H1 (cell line): ENCODE data around the gene ZBTB8B. TPM values are rescaled to one million over a fixed set of nuclear protein-coding genes. Genes with fewer than 3 reads are reported as not detected.

Experiments used
- ASH2L ChIP-seq: fragments of 200-600, 300-600 bp; sonication (generic); IDR thresholded peaks from one replicate; pipeline ENCODE4 v1.7.1; 2017; ENCODE audit warnings: low read length
- CHD1 ChIP-seq: IDR thresholded peaks from 2 replicates; pipeline ENCODE4 v1.6.1; 2012; ENCODE audit warnings: low read depth, low read length, improper control_type of control experiment
- CHD2 ChIP-seq: IDR thresholded peaks from 2 replicates; pipeline ENCODE4 v1.6.1; 2012; ENCODE audit warnings: low read length, improper control_type of control experiment
- CHD7 ChIP-seq: fragments of 300-600 bp; sonication (generic); IDR thresholded peaks from 2 replicates; pipeline ENCODE4 v1.7.1; 2012; ENCODE audit warnings: low read length, moderate library complexity, mild to moderate bottlenecking, inconsistent platforms; ENCODE audit not compliant: insufficient replicate concordance
- CTBP2 ChIP-seq: IDR thresholded peaks from 2 replicates; pipeline ENCODE4 v1.7.0; 2011; ENCODE audit warnings: borderline replicate concordance, mild to moderate bottlenecking, moderate library complexity, mixed read lengths, low read length; ENCODE audit not compliant: insufficient read depth, insufficient read length
- E2F6 ChIP-seq: IDR thresholded peaks from 2 replicates; pipeline ENCODE4 v1.6.1; 2012; ENCODE audit warnings: inconsistent platforms
- KDM4A ChIP-seq: IDR thresholded peaks from one replicate; pipeline ENCODE4 v1.7.1; 2012; ENCODE audit warnings: low read depth, mild to moderate bottlenecking, moderate library complexity, low read length, inconsistent platforms; ENCODE audit not compliant: severe bottlenecking
- MAFK ChIP-seq: IDR thresholded peaks from 2 replicates; pipeline ENCODE4 v1.6.1; 2012; ENCODE audit warnings: low read depth, mild to moderate bottlenecking, improper control_type of control experiment, low read length
- POU5F1 ChIP-seq: IDR thresholded peaks from 2 replicates; pipeline ENCODE4 v1.6.1; 2011; ENCODE audit warnings: low read depth, mild to moderate bottlenecking, low read length, moderate library complexity
- TAF1 ChIP-seq: IDR thresholded peaks from 2 replicates; pipeline ENCODE4 v1.6.1; 2011; ENCODE audit warnings: mild to moderate bottlenecking, low read depth, low read length
- TCF12 ChIP-seq: IDR thresholded peaks from 2 replicates; pipeline ENCODE4 v1.6.1; 2011; ENCODE audit warnings: low read depth, mild to moderate bottlenecking, low read length
- polyA plus RNA-seq, 7 experiments: library from polyadenylated mRNA; depleted of rRNA in 3 of 7; stranded (reverse) in 5 of 7; unstranded in 2 of 7; fragments of >200 nt in 5 of 7; fragments of 200-250 nt in 2 of 7; gene quantifications; 1 replicate in 5 of 7; 2 replicates in 1 of 7; 4 replicates in 1 of 7; pipeline versions ENCODE4 v1.2.1 to v1.2.3, GENCODE V29; 2011 to 2013; ENCODE audit warnings: missing spikeins in 2 of 7, mixed read lengths in 2 of 7
- total RNA-seq: library from RNA; stranded (reverse); fragmentation: NEBNext Ultra II Directional; extraction: Animal tissue kit (Norgen Biotek cat#: 25700); gene quantifications from 2 replicates; pipeline ENCODE4 v1.2.1, GENCODE V29; 2021

Gene ZBTB8B
- total and polyA plus RNA-seq, 2 of the 8 experiments (the other 6 are each of a cell fraction or from before 2014, with no cell fraction given) = 1.3 to 3.7 TPM

GRCh38 chr1:32438136-32438535 lies 26.7 kb upstream of the ZBTB8B start (continued):
- TF ChIP-seq CHD7 = peak; percentile 79
- no peak for TF ChIP-seq ASH2L
- peak; percentile 87; the same call in 1 of the 2 replicates for TF ChIP-seq TCF12
- no peak for TF ChIP-seq CTBP2
- peak; percentile 91 for TF ChIP-seq POU5F1
- no peak for TF ChIP-seq CHD2
- TF ChIP-seq E2F6 = no peak
- no peak for TF ChIP-seq MAFK
- TF ChIP-seq CHD1 = no peak
- no peak for TF ChIP-seq KDM4A
- TF ChIP-seq TAF1 = 0 out of 2 replicates have a peak, but pooled peaks have one; percentile 18
